ENCODE results near the gene CSNK1G1. TPM values are rescaled to one million over a fixed set of nuclear protein-coding genes. Genes with fewer than 3 reads are reported as not detected.

The CSNK1G1 gene
- total and polyA plus RNA-seq, 2 donors (not counting 1 experiment from before 2014, with no cell fraction given) = 18.2 to 27.1 TPM

DNA sequence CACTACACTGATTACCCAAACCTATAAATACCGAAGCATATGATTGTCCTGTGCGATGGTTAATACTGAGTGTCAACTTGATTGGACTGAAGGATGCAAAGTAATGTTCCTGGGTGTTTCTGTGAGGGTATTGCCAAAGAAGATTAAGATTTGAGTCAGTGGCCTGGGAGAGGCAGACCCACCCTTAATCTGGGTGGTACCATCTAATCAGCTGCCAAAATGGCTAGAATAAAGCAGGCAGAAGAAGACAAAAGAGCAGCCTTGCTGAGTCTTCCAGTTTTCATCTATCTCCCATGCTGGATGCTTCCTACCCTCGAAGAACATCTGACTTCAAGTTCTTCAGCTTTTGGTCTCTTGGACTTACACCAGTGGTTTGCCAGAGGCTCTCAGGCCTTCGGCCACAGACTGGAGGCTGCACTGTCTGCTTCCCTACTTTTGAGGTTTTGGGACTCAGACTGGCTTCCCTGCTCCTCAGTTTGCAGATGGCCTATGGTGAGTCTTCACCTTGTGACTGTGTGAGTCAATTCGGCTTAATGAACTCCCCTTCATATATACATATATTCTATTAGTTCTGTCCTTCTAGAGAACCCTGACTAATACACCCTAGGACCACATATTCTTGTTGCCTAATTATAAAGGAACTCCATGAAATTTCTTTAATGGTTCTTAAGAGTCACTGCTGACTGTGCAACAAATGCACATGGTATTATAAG is 31.7 kb downstream of the CSNK1G1 start:
- Histone ChIP-seq H3K4me1 (ENCODE audit: control insufficient read depth, extremely low read depth, insufficient read depth, low read length) (no peaks in the 10 kb centered on the region), H3K27ac (ENCODE audit: insufficient read depth, low read length) (no peak overlapping the region), H3K36me3 (ENCODE audit: control insufficient read depth, insufficient read depth, low read length) (no peaks in the 10 kb centered on the region), H3K27me3 (ENCODE audit: control insufficient read depth, insufficient read depth, low read length) (no peaks in the 10 kb centered on the region), H3K4me3 (replicated peaks in 1 of 4; ENCODE audit: control extremely low read depth in 1 of 4, insufficient read depth in 1 of 4, low read depth in 3 of 4, low read length in 4 of 4) (no peak overlapping the region), H3K9ac (ENCODE audit: insufficient read depth, low read length) (no peak overlapping the region), H3K79me2 (ENCODE audit: control insufficient read depth, insufficient read depth, low read length) (peaks cover 12% of the 10 kb centered on the region), H2AFZ (ENCODE audit: low read length) (no peak overlapping the region), H3K4me2 (ENCODE audit: extremely low read depth, insufficient read depth, low read length) (no peak overlapping the region), H3K9me3 (ENCODE audit: control insufficient read depth, insufficient read depth, low read depth, low read length) (no peaks in the 10 kb centered on the region), H4K20me1 (ENCODE audit: control insufficient read depth, extremely low read depth, insufficient read depth, low read length) (no peaks in the 10 kb centered on the region)
- DNase-seq (ENCODE audit: low read depth in 2 of 2) = peak in 1 of 2 donors; percentile 29
- TF ChIP-seq, protein P1, sequence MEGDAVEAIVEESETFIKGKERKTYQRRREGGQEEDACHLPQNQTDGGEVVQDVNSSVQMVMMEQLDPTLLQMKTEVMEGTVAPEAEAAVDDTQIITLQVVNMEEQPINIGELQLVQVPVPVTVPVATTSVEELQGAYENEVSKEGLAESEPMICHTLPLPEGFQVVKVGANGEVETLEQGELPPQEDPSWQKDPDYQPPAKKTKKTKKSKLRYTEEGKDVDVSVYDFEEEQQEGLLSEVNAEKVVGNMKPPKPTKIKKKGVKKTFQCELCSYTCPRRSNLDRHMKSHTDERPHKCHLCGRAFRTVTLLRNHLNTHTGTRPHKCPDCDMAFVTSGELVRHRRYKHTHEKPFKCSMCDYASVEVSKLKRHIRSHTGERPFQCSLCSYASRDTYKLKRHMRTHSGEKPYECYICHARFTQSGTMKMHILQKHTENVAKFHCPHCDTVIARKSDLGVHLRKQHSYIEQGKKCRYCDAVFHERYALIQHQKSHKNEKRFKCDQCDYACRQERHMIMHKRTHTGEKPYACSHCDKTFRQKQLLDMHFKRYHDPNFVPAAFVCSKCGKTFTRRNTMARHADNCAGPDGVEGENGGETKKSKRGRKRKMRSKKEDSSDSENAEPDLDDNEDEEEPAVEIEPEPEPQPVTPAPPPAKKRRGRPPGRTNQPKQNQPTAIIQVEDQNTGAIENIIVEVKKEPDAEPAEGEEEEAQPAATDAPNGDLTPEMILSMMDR (conservative IDR thresholded peaks at IDR 0.05 in 1 of 2, IDR thresholded peaks at IDR 0.05 in 1 of 2; ENCODE audit: low read depth in 1 of 2, low read length in 2 of 2) = no peak
- TF ChIP-seq EZH2 (IDR thresholded peaks at IDR 0.05; ENCODE audit: low read length, missing control alignments) = no peak

DNA sequence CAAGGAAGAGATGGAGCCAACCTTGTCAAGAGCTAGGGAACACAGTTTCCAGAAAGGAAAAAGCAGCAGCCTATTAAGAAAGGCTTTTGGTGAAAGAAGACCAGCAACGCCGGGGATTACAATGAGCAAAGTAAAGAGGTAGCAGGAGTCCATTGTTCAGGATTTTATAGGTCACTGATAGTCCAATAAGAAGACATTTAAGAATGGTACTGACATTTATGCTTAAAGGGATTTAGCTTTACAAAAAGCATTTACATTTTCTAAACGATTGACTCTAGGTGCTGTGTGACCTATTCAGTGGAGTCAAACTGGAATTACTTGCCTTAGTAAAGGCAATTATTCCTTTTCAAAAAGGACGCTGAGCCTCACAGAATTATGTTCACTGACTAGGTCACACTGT is 40.8 kb downstream of the CSNK1G1 start:
- peaks cover 11% of the 10 kb centered on the region for H3K79me2 ChIP-seq (ENCODE audit: control insufficient read depth, insufficient read depth, low read length)
- TF ChIP-seq EZH2 (IDR thresholded peaks at IDR 0.05; ENCODE audit: low read length, missing control alignments) = no peak
- TF ChIP-seq, protein P1 (conservative IDR thresholded peaks at IDR 0.05 in 1 of 2, IDR thresholded peaks at IDR 0.05 in 1 of 2; ENCODE audit: low read depth in 1 of 2, low read length in 2 of 2) = no peak

DNA sequence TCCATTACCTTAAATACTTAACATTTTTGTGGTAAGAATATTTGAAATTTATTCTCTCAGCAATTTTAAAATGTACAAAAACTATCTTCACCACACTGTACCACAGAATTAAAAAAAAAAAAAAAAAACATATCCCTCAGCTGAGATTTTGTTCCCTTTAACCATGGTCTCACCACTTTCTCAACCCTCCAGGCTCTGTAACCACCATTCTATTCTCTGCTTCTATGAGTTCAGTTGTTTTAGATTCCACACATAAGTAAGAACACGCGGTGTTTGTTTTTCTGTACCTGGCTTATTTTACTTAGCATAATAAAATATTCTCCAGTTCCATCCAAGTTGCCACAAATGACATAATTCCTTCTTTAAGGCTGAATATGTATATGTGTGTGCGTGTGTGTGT is 41.5 kb downstream of the CSNK1G1 start:
- H4K20me1 ChIP-seq (ENCODE audit: control insufficient read depth, extremely low read depth, insufficient read depth, low read length) = no peaks in the 10 kb centered on the region
- no peaks in the 10 kb centered on the region for H3K4me1 ChIP-seq (ENCODE audit: control insufficient read depth, extremely low read depth, insufficient read depth, low read length)
- H2AFZ ChIP-seq (ENCODE audit: low read length) = no peak overlapping the region
- peaks cover 11% of the 10 kb centered on the region for H3K79me2 ChIP-seq (ENCODE audit: control insufficient read depth, insufficient read depth, low read length)
- H3K27me3 ChIP-seq (ENCODE audit: control insufficient read depth, insufficient read depth, low read length) = no peaks in the 10 kb centered on the region
- no peaks in the 10 kb centered on the region for H3K9me3 ChIP-seq (ENCODE audit: control insufficient read depth, insufficient read depth, low read depth, low read length)
- H3K27ac ChIP-seq (ENCODE audit: insufficient read depth, low read length) = no peak overlapping the region
- TF ChIP-seq, protein P1 (conservative IDR thresholded peaks at IDR 0.05 in 1 of 2, IDR thresholded peaks at IDR 0.05 in 1 of 2; ENCODE audit: low read depth in 1 of 2, low read length in 2 of 2) = no peak
- TF ChIP-seq EZH2 (IDR thresholded peaks at IDR 0.05; ENCODE audit: low read length, missing control alignments) = no peak
- no peak overlapping the region for H3K9ac ChIP-seq (ENCODE audit: insufficient read depth, low read length)
- H3K36me3 ChIP-seq (ENCODE audit: control insufficient read depth, insufficient read depth, low read length) = no peaks in the 10 kb centered on the region
- no peak overlapping the region for H3K4me3 ChIP-seq (replicated peaks in 1 of 4; ENCODE audit: control extremely low read depth in 1 of 4, insufficient read depth in 1 of 4, low read depth in 3 of 4, low read length in 4 of 4)
- H3K4me2 ChIP-seq (ENCODE audit: extremely low read depth, insufficient read depth, low read length) = no peak overlapping the region
- DNase-seq (ENCODE audit: low read depth in 2 of 2) = peak in 1 of 2 donors; percentile 19

More for the DNA sequence above, 40.8 kb downstream of the CSNK1G1 start:
- H3K27me3 ChIP-seq (ENCODE audit: control insufficient read depth, insufficient read depth, low read length) = no peaks in the 10 kb centered on the region
- no peak overlapping the region for H3K4me2 ChIP-seq (ENCODE audit: extremely low read depth, insufficient read depth, low read length)
- no peaks in the 10 kb centered on the region for H3K4me1 ChIP-seq (ENCODE audit: control insufficient read depth, extremely low read depth, insufficient read depth, low read length)
- no peak overlapping the region for H2AFZ ChIP-seq (ENCODE audit: low read length)
- no peak overlapping the region for H3K4me3 ChIP-seq (replicated peaks in 1 of 4; ENCODE audit: control extremely low read depth in 1 of 4, insufficient read depth in 1 of 4, low read depth in 3 of 4, low read length in 4 of 4)
- no peaks in the 10 kb centered on the region for H3K36me3 ChIP-seq (ENCODE audit: control insufficient read depth, insufficient read depth, low read length)
- no peaks in the 10 kb centered on the region for H4K20me1 ChIP-seq (ENCODE audit: control insufficient read depth, extremely low read depth, insufficient read depth, low read length)
- no peak overlapping the region for H3K9ac ChIP-seq (ENCODE audit: insufficient read depth, low read length)
- no peak for DNase-seq (ENCODE audit: low read depth in 2 of 2)
- H3K27ac ChIP-seq (ENCODE audit: insufficient read depth, low read length) = no peak overlapping the region
- no peaks in the 10 kb centered on the region for H3K9me3 ChIP-seq (ENCODE audit: control insufficient read depth, insufficient read depth, low read depth, low read length)
